HepG2 (cell line): Measurements from ENCODE around the gene CYSTM1. TPM values are rescaled to one million over a fixed set of nuclear protein-coding genes. Genes with fewer than 3 reads are reported as not detected.

Experiments used
- CREM ChIP-seq, 2 experiments: sonication (generic) in 1 of 2; formaldehyde crosslinking in 1 of 2; IDR thresholded peaks; 2 replicates each; pipeline versions ENCODE4 v1.4.0 to v1.6.1; 2016 to 2020; ENCODE audit warnings: antibody characterized with exemption in 1 of 2, mild to moderate bottlenecking in 1 of 2, missing genetic modification reagents in 1 of 2
- ETV6 ChIP-seq: sonication (generic); formaldehyde crosslinking; conservative IDR thresholded peaks from 2 replicates; pipeline ENCODE4 v1.4.0; 2020; ENCODE audit warnings: missing genetic modification reagents
- MAFF ChIP-seq: IDR thresholded peaks from 2 replicates; pipeline ENCODE4 v1.6.1; 2011; ENCODE audit warnings: low read depth, low read length, improper control_type of control experiment
- NFYB ChIP-seq: sonication (generic); formaldehyde crosslinking; IDR thresholded peaks from 2 replicates; pipeline ENCODE4 v1.4.0; 2020; ENCODE audit warnings: missing genetic modification reagents
- SMAD3 ChIP-seq: sonication (generic); formaldehyde crosslinking; IDR thresholded peaks from 2 replicates; pipeline ENCODE4 v1.4.0; 2020; ENCODE audit warnings: missing genetic modification reagents
- TEAD3 ChIP-seq: optimal IDR thresholded peaks from 2 replicates; pipeline ENCODE3; 2016; ENCODE audit warnings: borderline replicate concordance
- YEATS4 ChIP-seq: sonication (generic); formaldehyde crosslinking; IDR thresholded peaks from 2 replicates; pipeline ENCODE4 v1.4.0; 2020; ENCODE audit warnings: missing genetic modification reagents, borderline replicate concordance
- ZFAT ChIP-seq: sonication (generic); formaldehyde crosslinking; conservative IDR thresholded peaks from 2 replicates; pipeline ENCODE4 v1.8.1; 2023; ENCODE audit warnings: missing genetic modification reagents, inconsistent platforms
- ZNF205 ChIP-seq: IDR thresholded peaks from 2 replicates; pipeline ENCODE4 v1.6.1; 2018; ENCODE audit warnings: missing biosample characterization, missing genetic modification reagents
- ZNF598 ChIP-seq: sonication (generic); formaldehyde crosslinking; IDR thresholded peaks from 2 replicates; pipeline ENCODE4 v1.5.1; 2020; ENCODE audit warnings: mild to moderate bottlenecking, missing genetic modification reagents, borderline replicate concordance
- ZNF709 ChIP-seq: sonication (generic); formaldehyde crosslinking; IDR thresholded peaks from 2 replicates; pipeline ENCODE4 v1.5.0; 2020; ENCODE audit warnings: mild to moderate bottlenecking, missing genetic modification reagents
- ZNF792 ChIP-seq: IDR thresholded peaks from 2 replicates; pipeline ENCODE4 v1.6.1; 2016
- ZNF883 ChIP-seq: sonication (generic); formaldehyde crosslinking; IDR thresholded peaks from 2 replicates; pipeline ENCODE4 v1.5.1; 2020; ENCODE audit warnings: mild to moderate bottlenecking, missing genetic modification reagents; ENCODE audit errors: not compliant biosample characterization
- polyA plus RNA-seq, 8 experiments: library from polyadenylated mRNA; depleted of rRNA in 3 of 8; stranded (reverse) in 7 of 8; unstranded in 1 of 8; fragments of >200 nt; fragmentation: Illumina TruSeq in 4 of 8; extraction: Trizol in 4 of 8; gene quantifications; 2 replicates each; pipeline versions ENCODE4 v1.2.1 to v1.2.3, GENCODE V29; 2011 to 2016; ENCODE audit warnings: low read depth in 4 of 8, missing spikeins in 1 of 8, mixed read lengths in 1 of 8; ENCODE audit not compliant: insufficient read depth in 1 of 8
- total RNA-seq, 5 experiments: library from RNA; depleted of rRNA; stranded (reverse); fragments of >200 nt; fragmentation: Illumina TruSeq; extraction: Trizol; gene quantifications; 2 replicates each; pipeline ENCODE4 v1.2.3, GENCODE V29; 2016; ENCODE audit warnings: low read depth in 1 of 5
- TF ChIP-seq, protein P1 (sequence below): sonication (generic); formaldehyde crosslinking; IDR thresholded peaks from 2 replicates; pipeline ENCODE4 v1.4.0; 2020; ENCODE audit warnings: mild to moderate bottlenecking, missing genetic modification reagents
- TF ChIP-seq, protein P2 (sequence below): sonication (generic); formaldehyde crosslinking; conservative IDR thresholded peaks from 2 replicates; pipeline ENCODE4 v1.5.0; 2020; ENCODE audit warnings: missing genetic modification reagents
- TF ChIP-seq, protein P3 (sequence below): sonication (generic); formaldehyde crosslinking; IDR thresholded peaks from 2 replicates; pipeline ENCODE4 v1.4.0; 2020; ENCODE audit warnings: missing genetic modification reagents
- TF ChIP-seq, protein P4 (sequence below): fragments of 450-650 bp; IDR thresholded peaks from 2 replicates; pipeline ENCODE4 v1.6.1; 2017; ENCODE audit warnings: mild to moderate bottlenecking

The CYSTM1 gene
- total and polyA plus RNA-seq, 2 of the 13 experiments (the other 11 are each of a cell fraction or from before 2014, with no cell fraction given): 40.0 to 73.4 TPM

DNA sequence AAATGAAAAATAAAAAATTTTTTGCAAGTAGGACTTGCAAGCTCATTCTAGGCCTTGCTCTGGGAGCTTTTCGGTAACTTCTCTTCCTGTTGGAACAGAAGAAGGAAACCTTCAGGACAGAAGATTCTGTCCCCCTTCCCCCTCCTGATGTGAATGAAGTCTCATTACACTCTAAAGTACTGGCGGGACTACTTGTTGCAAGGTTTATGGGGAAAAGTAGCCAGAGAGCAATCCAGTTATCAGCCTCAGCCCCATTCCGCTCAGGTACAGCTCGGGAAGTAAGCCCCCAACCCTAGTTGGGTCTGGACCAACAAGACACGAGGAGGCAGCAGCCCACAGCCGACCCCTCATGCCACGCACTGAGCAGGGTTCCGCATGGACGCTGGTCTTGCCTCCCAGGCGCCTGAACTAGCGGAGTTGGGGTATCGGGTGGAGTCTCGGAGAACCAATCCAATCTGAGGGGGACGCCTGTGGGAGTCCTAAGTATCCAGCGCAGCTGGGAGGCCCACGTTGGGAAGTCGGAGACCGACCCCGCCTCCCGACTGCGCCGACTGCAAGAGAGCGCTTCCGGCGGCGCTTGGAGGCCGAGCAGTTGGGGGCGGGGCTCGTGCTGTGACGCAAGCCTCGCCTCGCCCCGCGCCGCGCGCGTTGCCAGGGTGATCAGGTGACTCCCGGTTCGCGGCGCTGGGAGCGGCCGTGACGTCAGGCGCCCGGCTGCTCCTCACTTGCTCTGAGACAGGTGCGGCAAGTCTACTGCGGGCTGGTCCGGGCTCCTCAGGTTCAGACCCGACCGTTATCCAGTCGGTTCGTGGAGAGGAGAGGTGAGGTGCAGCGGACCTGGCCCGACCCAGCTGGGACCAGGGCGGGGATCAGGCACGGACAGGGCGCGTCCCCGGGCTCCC lies at the start of gene CYSTM1 (continued):
- TF ChIP-seq, protein P1, sequence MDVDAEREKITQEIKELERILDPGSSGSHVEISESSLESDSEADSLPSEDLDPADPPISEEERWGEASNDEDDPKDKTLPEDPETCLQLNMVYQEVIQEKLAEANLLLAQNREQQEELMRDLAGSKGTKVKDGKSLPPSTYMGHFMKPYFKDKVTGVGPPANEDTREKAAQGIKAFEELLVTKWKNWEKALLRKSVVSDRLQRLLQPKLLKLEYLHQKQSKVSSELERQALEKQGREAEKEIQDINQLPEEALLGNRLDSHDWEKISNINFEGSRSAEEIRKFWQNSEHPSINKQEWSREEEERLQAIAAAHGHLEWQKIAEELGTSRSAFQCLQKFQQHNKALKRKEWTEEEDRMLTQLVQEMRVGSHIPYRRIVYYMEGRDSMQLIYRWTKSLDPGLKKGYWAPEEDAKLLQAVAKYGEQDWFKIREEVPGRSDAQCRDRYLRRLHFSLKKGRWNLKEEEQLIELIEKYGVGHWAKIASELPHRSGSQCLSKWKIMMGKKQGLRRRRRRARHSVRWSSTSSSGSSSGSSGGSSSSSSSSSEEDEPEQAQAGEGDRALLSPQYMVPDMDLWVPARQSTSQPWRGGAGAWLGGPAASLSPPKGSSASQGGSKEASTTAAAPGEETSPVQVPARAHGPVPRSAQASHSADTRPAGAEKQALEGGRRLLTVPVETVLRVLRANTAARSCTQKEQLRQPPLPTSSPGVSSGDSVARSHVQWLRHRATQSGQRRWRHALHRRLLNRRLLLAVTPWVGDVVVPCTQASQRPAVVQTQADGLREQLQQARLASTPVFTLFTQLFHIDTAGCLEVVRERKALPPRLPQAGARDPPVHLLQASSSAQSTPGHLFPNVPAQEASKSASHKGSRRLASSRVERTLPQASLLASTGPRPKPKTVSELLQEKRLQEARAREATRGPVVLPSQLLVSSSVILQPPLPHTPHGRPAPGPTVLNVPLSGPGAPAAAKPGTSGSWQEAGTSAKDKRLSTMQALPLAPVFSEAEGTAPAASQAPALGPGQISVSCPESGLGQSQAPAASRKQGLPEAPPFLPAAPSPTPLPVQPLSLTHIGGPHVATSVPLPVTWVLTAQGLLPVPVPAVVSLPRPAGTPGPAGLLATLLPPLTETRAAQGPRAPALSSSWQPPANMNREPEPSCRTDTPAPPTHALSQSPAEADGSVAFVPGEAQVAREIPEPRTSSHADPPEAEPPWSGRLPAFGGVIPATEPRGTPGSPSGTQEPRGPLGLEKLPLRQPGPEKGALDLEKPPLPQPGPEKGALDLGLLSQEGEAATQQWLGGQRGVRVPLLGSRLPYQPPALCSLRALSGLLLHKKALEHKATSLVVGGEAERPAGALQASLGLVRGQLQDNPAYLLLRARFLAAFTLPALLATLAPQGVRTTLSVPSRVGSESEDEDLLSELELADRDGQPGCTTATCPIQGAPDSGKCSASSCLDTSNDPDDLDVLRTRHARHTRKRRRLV: no peak
- peak; percentile 17; the same call in 1 of the 2 replicates for TF ChIP-seq ETV6 (CRISPR knock-in tag)
- TF ChIP-seq TEAD3: peak; percentile 57
- no peak for TF ChIP-seq SMAD3 (CRISPR knock-in tag)
- no peak; the same call in 1 of the 2 replicates for TF ChIP-seq ZNF598 (CRISPR knock-in tag)
- TF ChIP-seq CREM (IDR thresholded peaks at IDR 0.05): peak; percentile 71
- no peak for TF ChIP-seq CREM (CRISPR knock-in tag; IDR thresholded peaks at IDR 0.05)
- TF ChIP-seq ZNF709 (CRISPR knock-in tag): no peak
- TF ChIP-seq, protein P2, sequence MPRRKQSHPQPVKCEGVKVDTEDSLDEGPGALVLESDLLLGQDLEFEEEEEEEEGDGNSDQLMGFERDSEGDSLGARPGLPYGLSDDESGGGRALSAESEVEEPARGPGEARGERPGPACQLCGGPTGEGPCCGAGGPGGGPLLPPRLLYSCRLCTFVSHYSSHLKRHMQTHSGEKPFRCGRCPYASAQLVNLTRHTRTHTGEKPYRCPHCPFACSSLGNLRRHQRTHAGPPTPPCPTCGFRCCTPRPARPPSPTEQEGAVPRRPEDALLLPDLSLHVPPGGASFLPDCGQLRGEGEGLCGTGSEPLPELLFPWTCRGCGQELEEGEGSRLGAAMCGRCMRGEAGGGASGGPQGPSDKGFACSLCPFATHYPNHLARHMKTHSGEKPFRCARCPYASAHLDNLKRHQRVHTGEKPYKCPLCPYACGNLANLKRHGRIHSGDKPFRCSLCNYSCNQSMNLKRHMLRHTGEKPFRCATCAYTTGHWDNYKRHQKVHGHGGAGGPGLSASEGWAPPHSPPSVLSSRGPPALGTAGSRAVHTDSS (CRISPR knock-in tag): no peak
- TF ChIP-seq NFYB (CRISPR knock-in tag): peak; percentile 39; the same call in 1 of the 2 replicates
- TF ChIP-seq ZFAT (CRISPR knock-in tag): no peak
- TF ChIP-seq, protein P3, sequence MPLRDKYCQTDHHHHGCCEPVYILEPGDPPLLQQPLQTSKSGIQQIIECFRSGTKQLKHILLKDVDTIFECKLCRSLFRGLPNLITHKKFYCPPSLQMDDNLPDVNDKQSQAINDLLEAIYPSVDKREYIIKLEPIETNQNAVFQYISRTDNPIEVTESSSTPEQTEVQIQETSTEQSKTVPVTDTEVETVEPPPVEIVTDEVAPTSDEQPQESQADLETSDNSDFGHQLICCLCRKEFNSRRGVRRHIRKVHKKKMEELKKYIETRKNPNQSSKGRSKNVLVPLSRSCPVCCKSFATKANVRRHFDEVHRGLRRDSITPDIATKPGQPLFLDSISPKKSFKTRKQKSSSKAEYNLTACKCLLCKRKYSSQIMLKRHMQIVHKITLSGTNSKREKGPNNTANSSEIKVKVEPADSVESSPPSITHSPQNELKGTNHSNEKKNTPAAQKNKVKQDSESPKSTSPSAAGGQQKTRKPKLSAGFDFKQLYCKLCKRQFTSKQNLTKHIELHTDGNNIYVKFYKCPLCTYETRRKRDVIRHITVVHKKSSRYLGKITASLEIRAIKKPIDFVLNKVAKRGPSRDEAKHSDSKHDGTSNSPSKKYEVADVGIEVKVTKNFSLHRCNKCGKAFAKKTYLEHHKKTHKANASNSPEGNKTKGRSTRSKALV: peak; percentile 67
- peak; percentile 60; the same call in 1 of the 2 replicates for TF ChIP-seq ZNF792 (CRISPR knock-in tag)
- TF ChIP-seq, protein P4, sequence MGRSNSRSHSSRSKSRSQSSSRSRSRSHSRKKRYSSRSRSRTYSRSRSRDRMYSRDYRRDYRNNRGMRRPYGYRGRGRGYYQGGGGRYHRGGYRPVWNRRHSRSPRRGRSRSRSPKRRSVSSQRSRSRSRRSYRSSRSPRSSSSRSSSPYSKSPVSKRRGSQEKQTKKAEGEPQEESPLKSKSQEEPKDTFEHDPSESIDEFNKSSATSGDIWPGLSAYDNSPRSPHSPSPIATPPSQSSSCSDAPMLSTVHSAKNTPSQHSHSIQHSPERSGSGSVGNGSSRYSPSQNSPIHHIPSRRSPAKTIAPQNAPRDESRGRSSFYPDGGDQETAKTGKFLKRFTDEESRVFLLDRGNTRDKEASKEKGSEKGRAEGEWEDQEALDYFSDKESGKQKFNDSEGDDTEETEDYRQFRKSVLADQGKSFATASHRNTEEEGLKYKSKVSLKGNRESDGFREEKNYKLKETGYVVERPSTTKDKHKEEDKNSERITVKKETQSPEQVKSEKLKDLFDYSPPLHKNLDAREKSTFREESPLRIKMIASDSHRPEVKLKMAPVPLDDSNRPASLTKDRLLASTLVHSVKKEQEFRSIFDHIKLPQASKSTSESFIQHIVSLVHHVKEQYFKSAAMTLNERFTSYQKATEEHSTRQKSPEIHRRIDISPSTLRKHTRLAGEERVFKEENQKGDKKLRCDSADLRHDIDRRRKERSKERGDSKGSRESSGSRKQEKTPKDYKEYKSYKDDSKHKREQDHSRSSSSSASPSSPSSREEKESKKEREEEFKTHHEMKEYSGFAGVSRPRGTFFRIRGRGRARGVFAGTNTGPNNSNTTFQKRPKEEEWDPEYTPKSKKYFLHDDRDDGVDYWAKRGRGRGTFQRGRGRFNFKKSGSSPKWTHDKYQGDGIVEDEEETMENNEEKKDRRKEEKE: no peak
- TF ChIP-seq MAFF: no peak
- no peak for TF ChIP-seq ZNF883
- peak; percentile 11; the same call in 1 of the 2 replicates for TF ChIP-seq ZNF205
- no peak for TF ChIP-seq YEATS4 (CRISPR knock-in tag)
